Suprapubic skin (tissue), 4 donors: ENCODE data around the gene LRMDA.

ENCODE experiments used
- EP300 ChIP-seq: sonication (generic); formaldehyde crosslinking; IDR thresholded peaks from one replicate; pipeline ENCODE4 v1.6.1; 2017; ENCODE audit warnings: antibody characterized with exemption
- POLR2A ChIP-seq, 2 donors: fragments of 450-650 bp; IDR thresholded peaks; one replicate each; pipeline ENCODE4 v1.6.1; 2017; ENCODE audit warnings: antibody characterized with exemption in 2 of 2, mild to moderate bottlenecking in 2 of 2, moderate library complexity in 2 of 2
- POLR2AphosphoS5 ChIP-seq, 3 donors: sonication (generic); formaldehyde crosslinking; IDR thresholded peaks; one replicate each; pipeline ENCODE4 v1.6.1; 2017; ENCODE audit warnings: antibody characterized with exemption in 3 of 3
- TF ChIP-seq, protein P1 (sequence below), 2 donors: fragments of 200-600 bp in 1 of 2; fragments of 450-650 bp in 1 of 2; sonication (generic) in 1 of 2; IDR thresholded peaks; one replicate each; pipeline ENCODE4 v1.5.1; 2016 to 2019; ENCODE audit warnings: antibody characterized with exemption in 2 of 2, mild to moderate bottlenecking in 1 of 2, moderate library complexity in 1 of 2

DNA sequence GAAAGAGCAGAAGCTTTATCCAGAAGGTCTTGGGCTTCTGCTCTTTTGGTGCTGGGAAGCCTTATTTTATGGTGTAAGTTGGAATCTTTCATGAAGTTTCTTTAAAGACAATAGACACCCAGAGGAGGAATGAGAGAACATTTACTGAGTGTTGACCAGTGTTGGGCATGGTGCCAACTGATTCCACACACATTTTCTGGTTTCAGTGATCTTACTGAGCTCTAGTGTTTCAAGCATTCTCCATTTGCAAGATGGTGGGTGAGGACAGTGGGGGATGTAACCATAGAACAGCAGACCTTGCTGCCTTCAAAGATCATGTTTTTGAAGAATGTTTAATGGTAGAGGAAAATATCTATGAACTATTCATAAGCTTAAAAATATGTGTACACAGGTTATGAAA is 114.6 kb downstream of the LRMDA start:
- TF ChIP-seq, protein P1, sequence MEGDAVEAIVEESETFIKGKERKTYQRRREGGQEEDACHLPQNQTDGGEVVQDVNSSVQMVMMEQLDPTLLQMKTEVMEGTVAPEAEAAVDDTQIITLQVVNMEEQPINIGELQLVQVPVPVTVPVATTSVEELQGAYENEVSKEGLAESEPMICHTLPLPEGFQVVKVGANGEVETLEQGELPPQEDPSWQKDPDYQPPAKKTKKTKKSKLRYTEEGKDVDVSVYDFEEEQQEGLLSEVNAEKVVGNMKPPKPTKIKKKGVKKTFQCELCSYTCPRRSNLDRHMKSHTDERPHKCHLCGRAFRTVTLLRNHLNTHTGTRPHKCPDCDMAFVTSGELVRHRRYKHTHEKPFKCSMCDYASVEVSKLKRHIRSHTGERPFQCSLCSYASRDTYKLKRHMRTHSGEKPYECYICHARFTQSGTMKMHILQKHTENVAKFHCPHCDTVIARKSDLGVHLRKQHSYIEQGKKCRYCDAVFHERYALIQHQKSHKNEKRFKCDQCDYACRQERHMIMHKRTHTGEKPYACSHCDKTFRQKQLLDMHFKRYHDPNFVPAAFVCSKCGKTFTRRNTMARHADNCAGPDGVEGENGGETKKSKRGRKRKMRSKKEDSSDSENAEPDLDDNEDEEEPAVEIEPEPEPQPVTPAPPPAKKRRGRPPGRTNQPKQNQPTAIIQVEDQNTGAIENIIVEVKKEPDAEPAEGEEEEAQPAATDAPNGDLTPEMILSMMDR (IDR thresholded peaks at IDR 0.05) = no peak
- no peak for TF ChIP-seq POLR2AphosphoS5 (IDR thresholded peaks at IDR 0.05)
- TF ChIP-seq POLR2A (IDR thresholded peaks at IDR 0.05) = no peak
- TF ChIP-seq EP300 = no peak
